ENCODE data around the gene FXN.
"Not testable (repeated sequence)": the region's sequence is repeated elsewhere in the genome, so short reads cannot be mapped to it uniquely, and the experiment has no call there.

FXN gene

DNA sequence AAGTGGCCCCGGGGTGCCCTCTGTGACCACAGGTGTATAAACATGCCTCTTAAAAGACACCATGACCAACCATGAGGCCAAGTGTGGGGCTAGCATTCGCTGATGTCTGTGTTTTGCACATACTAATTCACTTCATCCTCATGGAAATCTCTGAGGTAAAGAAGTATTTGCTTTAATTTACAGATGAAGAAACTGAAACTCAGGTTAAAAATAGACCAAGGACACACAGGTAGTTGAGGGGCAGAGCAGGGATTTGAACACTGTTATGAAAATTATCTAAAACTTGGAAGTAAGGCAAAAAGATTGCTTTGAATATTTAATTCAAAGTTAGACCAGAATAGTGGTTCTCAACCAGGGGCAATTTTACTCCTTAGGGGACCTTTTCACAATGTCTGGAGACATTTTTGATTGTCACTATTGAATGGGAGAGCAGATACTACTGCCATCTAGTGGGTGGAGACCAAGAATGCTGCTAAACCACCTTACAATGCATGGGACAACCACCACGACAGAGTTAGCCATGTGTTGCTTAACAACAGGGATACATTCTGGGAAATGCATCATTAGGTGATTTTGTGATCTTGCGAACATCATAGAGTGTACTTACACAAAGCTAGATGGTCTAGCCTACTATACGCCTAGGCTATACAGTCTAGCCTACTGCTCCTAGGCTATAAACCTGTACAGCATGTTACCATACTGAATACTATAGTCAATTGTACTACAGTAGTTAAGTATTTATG, 8.0 kb upstream of the FXN start:
- peak; percentile 60 for DNase-seq

DNA sequence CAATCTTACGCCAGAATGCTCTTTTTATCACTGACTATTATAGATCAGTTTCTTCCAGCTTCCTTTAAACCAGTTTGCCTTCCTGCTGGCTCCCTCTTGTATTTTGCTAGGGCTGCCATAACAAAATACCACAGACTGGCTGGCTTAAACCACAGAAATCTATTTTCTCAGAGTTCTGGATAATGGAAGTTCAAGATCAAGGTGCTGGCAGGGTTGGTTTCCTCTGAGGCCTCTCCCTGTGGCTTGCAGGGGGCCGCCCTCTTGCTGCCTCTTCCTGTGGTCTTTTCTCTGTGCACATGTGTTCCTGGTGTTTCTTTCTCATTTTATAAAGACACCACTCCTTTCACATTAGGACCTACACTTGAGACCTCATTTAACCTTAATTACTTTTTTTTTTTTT, 6.8 kb upstream of the FXN start:
- no peak for DNase-seq

DNA sequence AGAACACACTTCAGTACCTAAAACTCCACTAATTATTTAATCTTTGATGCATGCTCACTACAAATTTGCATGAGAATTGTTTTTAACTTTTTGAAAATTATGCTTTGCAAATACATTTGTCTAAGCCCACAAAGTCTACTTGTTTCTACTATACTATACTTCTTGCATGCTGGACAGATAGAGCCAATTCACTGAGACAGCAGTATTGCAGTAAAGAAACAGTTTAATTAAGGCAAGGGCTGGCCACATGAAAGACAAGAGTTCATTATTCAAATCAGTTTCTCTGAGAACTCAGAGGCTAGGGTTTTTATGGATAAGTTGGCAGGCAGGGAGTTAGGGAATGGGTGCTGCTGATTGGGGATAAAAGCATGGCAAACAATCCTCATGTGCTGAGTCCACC, 6.0 kb upstream of the FXN start:
- DNase-seq: no peak

DNA sequence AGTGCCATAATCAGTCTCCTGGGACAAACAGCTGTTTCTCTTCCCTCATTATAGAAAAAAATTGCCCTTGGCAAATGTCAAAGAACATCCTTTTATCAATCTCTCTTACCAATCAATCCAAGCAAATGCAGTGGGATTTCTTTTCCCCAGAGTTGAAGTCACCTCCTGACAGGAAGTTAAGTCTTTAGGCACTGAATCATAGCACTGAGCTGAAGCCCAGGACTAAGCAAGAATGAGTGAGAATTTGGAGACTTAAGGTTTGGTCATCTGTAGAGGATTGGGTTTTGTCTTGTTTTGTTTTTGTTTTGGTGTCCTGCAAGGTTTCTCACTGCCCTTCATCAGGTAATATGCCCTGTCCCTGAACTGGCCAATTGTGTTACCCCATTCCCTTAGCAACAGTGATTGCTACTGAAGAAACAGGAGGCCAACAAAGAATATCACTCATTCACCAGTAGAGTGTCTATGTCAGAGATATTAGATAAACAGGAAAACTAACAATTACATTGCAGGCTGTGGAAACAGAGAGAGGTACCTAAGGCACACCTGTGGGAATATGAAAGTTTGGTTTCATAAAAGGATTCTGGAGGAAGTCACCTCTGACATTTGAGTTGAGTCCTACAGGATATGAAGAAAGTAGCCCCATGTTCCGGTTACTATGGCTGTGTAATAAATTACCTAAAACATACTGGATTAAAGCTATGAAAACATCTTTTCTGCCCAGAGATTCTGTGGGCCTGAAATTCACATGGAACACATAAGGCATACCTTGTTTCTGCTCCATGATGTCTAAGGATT, 4.5 kb upstream of the FXN start:
- DNase-seq: peak; percentile 25

DNA sequence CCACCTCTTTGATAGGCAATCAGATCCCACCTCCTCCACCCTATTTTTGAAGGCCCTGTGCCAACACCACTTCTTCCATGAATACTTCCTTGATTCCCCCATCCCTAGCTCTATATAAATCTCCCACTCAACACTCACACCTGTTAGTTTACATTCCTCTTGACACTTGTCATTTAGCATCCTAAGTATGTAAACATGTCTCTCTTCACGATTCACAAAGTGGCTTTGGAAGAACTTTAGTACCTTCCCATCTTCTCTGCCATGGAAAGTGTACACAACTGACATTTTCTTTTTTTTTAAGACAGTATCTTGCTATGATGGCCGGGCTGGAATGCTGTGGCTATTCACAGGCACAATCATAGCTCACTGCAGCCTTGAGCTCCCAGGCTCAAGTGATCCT, 1.5 kb upstream of the FXN start:
- DNase-seq: no peak

DNA sequence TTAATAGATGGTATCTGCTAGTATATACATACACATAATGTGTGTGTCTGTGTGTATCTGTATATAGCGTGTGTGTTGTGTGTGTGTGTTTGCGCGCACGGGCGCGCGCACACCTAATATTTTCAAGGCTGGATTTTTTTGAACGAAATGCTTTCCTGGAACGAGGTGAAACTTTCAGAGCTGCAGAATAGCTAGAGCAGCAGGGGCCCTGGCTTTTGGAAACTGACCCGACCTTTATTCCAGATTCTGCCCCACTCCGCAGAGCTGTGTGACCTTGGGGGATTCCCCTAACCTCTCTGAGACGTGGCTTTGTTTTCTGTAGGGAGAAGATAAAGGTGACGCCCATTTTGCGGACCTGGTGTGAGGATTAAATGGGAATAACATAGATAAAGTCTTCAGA, 757 bp downstream of the FXN start:
- peak; percentile 43 for DNase-seq

DNA sequence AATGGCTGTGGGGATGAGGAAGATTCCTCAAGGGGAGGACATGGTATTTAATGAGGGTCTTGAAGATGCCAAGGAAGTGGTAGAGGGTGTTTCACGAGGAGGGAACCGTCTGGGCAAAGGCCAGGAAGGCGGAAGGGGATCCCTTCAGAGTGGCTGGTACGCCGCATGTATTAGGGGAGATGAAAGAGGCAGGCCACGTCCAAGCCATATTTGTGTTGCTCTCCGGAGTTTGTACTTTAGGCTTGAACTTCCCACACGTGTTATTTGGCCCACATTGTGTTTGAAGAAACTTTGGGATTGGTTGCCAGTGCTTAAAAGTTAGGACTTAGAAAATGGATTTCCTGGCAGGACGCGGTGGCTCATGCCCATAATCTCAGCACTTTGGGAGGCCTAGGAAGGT, 1.2 kb downstream of the FXN start:
- DNase-seq: no peak

DNA sequence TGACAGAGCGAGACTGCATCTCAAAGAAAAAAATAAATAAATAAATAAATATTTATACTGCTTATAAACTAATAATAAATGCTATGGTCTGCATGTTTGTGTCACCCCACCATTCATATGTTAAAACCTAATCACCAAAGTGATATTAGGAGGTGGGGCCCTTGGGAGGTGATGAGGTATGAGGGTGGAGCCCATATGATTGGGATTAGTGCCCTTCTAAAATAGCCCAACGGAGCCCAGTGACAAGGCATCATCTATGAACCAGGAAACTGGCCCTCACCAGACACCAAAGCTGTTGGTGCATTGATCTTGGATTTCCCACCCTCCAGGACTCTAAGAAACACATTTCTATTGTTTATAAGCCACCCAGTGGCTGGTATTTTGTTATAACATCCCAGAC, 5.1 kb downstream of the FXN start:
- DNase-seq: no peak

DNA sequence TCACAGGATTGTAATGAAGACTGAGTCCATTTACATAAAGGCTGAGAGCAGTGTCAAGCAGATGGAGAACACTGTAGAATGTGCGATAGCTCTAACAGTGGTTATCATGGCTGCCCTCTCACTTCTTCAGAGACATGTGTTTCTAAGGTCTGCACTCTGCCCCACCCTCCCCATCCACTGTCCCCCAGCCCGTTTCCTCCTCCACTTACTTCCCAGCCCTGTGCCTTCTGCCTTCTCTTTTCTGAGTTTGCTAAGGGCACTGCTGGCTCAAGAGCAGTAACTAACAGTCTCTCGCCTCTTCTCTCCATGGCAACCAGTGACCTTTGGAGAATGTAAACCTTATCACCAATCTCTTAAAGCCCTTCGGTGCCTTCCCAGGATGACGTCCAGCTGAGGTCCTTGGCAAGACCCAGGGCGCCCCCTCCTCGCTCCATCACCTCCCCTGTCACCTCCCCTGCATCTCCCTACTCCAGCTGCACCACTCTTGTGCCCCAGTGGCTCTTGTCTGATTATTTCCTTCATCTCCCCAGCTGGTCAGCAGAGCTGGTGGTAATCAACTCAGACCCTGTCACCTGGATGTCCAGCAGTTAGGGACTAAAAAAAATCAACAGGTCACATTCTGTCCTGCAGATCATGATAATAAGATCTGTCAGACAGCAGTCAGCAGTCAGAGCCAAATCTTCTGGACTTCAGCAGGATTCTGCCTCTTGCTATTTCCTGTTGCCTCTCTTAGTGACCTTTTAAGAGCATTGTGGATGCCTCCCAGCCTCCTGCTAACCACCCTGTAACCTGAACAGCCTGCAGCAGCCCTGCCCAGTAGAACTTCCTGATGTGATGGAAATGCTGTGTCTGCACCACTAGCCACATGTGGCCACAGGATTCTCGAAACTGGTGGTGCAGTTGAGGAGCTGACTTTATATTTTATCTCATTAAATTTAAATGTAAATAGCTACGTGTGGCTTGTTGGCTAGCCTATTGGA, 9.0 kb downstream of the FXN start:
- no peak for DNase-seq

DNA sequence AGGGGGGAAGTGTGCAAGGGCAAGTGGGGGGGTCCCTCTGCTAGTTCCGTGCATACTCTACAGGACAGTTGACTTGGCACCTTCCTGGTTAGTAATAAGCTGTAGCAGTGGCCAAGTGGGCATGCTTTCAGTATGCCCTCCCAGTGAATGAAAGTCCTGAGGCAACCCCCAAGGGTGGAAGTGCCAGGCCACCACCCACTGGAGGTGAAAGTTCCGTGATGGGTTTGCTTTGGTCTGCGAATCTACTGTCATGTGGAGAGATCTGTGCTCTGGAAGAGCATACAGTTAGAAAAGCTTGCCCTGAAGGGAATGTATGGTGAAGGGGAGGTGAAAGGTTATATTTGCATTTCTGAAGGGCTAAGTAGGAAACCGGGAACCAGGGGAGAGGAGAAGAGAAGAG, 10.3 kb downstream of the FXN start:
- DNase-seq: no peak

DNA sequence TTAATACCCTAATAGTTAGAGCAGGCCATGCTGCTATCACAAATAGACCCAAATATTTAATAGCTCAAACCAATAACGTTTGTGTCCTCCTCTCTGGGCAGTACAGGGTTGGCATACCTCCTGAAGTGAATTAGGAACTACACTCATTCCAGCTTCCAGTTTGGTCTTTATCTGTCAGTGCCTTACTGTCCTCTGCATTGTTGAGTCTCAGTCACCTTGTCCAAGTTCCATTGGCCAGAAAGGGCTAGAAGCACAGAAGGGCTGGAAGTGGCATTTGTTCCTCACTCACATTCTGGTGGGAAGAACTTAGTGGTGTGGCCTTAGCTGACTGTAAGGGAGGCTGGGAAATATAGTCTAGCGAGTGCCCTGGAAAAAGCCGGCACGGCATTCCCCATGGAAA, 11.2 kb downstream of the FXN start:
- no peak for DNase-seq

DNA sequence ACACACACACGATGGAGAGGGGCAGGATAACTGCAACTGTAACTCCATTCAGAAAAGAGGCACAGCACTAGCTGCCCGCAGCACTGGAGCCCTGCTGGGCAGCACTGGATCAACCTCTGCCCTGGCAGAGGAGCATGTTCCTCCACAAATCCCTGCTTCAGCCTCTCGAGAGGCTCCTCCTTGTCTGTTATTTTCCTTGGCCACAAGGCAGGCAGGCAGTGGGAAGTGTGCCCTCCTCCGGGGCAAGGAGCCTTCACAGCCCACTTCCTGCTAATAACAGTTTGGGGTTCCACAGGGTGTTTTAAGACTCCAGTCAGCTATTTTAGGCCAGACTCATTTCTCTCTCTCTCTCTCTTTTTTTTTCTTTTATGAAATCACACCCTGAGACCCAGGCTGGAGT, 11.8 kb downstream of the FXN start:
- DNase-seq: no peak

DNA sequence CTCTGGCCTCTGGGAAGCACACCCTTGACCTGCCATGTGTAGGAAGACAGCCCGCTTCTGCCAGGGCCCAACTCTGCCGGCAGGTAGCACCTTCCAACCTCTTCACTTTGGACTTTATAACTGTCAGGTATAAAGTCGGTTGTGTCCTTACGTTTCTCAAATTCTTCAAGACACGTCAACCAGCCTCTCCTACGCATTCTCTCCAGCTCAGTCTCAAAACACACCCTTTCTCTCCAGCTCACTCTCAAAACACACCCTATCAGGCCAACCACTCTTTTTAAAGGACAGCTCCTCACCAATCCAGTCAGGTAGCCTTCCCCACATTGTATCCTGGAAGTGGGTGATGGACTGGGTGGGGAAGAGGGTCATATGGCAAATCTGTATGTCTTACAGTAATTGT, 13.5 kb downstream of the FXN start:
- no peak for DNase-seq

DNA sequence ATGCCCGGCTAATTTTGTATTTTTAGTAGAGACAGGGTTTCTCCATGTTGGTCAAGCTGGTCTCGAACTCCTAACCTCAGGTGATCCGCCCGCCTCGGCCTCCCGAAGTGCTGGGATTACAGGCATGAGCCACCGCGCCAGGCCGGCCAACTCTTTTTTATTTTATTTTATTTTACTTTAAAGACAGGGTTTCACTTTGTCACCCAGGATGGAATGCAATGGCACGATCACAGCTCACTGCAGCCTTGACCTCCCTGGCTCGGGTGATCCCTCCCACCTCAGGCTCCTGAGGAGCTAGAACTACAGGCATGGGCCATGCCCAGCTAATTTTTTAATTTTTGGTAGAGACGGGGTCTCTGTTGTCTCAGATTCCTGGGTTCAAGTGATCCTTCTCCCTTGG, 15.4 kb downstream of the FXN start:
- not testable (repeated sequence) for DNase-seq

DNA sequence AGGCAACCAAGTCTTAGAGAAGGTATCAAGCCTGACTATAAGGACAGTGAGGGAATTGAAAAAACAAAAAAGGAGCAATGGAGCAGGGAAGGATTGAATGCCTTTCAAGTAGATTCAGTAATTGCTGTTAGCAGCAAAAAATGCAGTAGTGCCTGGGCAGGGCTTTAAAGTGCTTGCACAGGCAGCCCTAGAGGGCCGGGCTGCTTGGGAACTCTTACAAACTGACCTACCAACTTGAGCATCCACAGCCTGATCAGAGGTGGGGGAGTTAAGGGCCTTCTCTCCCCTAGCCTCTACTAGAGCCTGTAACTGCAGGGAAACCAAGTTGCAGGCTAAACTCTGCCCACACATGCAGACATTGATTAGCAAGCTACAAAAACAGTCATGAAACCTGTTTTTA, 19.4 kb downstream of the FXN start:
- no peak for DNase-seq

DNA sequence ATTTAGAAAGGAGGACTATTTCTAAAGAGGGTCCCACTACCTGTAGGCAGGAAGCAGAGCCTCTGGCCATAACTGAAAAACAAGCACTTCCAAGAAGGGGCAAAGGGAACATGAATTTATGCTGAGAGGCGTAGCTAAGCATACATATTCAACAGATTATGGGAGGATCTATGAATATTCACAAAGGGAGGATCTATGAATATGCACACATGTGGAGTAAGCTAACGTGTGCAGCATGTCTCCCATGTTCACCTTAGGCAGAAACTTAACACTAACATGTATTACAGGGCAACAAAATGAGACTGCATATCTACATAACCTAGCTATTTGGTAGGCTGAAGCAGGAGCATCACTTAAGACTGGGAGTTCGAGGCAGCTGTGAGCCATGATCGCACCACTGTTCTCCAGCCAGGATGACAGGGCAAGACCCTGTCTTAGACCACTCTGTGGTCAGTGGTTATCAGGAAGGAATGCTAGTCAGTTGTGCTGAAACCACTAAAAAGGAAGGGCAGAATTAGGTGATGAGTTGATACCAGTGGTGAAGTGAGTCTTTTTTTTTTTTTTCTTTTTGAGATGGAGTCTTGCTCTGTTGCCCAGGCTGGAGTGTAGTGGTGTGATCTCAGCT, 20.8 kb downstream of the FXN start:
- DNase-seq: no peak

DNA sequence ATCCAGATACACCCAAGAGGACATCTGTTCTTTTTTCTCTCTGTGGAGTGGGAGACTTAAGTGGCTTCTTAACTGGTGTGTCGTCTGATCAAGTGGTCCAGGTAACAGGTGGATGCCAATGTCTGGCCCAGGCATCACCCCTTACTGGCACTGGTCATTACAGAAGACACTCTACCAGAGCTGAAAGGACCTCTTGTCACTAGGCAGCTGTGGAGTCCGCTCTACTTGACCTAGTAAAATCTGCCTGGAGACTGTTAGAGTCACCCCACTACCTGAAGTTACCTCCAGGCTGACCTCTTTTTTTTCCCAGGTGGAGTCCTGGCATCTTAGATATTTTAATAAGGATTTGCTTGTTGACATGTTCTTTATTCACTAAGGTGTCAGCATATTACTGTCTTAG, 22.5 kb downstream of the FXN start:
- no peak for DNase-seq

DNA sequence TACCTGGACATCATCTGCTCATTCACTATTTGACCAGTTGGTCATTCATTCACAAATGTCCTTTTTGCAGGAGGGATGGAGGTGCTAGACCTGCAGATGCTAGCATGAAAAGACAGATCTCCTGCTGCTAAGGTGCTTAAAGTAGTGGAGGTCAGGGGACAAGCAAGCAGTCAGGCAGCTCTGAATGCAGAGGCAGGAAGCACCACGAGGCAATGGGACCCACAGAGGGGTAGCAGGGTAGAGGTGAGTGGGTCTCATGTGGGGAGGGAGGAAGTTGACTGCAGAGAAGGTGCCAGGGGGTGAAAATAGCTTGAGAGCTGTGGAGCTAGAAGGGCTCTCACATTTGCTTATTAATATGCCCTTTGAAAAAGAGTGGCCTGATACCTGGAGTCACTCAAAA, 25.2 kb downstream of the FXN start:
- no peak for DNase-seq

DNA sequence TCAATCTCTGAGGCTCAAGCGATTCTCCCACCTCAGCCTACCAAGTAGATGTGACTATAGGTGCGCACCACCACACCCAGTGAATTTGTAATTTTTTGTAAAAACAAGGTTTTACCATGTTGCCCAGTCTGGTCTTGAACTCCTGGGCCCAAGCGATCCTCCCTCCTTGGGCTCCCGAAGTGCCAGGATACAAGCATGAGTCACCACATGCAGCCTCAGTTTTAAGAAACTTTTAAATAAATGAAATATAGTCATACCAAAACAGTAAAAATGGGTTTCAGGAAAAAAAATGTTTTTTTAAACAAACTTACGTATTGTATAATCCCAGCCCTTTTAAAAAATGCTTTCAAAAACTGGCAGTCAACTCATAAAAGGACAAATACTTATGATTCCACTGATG, 26.6 kb downstream of the FXN start:
- no peak for DNase-seq

DNA sequence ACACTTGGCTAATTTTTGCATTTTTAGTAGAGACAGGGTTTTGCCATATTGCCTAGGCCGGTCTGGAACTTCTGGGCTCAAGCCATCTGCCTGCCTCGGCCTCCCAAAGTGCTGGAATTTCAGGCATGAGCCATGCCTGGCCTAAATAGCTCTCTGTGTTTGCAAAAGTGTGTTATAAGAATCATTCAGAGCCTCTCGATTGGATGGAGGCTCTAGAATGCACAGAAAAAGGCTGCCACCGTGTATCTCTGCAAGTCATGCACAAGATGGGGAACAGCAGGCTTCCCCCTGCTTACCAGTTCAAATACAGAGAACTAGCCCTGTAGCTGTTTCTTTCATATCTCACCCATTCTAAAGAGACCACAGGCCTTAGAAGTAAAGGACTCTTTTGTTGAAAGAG, 28.3 kb downstream of the FXN start:
- no peak for DNase-seq

DNA sequence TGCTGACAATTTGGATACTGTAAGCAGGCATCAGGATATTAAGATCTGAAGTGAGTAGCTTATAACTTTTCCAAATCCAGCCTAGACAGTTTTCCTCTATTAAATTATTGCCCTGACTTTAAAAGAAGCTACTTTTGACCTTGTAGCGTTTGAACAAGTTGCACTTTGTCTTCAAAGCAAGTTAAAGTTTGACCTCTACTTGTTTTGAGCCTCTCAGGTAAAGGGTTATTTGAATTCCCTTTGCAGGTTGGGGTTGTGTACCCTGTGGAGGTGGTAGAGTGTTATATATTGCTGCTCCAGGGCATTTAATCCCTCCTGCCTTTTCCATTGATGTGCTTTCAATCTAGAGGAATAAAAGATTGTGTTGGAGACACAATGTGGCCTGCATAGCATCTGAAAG, 30.1 kb downstream of the FXN start:
- DNase-seq: no peak

DNA sequence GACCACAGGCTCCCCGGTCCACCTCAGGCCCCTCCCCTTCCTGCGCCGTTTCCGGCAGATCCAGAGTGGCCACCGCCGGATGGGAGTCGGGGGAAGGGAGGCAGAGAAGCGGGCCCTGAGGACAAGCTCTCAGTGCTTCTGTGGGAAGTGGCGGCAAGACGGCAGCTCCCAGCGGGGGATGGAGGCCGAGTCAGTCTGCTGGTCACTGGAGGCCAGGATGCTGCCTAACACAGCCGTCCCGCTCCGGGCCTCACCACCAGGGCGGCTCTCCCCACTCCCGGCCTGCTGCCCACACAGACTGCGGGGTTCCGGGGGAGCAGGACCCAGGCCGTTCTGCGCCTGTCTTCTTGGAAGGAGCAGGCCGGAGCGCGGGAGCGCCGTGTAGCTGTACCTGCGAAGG, 31.4 kb downstream of the FXN start:
- no peak for DNase-seq

DNA sequence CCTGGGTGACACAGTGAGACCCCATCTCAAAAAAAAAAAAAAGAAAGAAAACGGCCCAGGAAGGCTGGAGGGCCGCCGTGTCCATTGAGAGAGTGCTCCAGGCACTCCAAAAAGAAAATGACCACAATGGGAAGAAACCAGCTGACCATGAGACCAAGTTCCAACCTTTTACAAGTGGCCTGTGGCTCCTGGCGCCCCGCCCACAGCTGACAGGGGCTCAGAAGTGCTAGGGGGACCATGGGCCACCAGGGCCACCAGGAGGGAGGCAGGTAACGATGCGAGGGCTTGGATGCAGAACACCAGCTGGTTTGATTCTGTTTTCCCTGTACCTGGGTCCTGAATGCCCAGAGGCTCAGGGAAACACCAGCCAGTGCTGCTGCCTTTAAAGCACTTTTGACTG, 34.6 kb downstream of the FXN start:
- no peak for DNase-seq

All from inflammatory macrophage treated with lipopolysaccharide for 4 hours (primary cell).